Neural progenitor cell (in vitro differentiated cells): ENCODE measurements around the gene PARK7. TPM values are rescaled to one million over a fixed set of nuclear protein-coding genes. Genes with fewer than 3 reads are reported as not detected.

Experiments used
- DNase-seq: peaks from one replicate; pipeline ENCODE4 v3.0.0-alpha.2; 2016; ENCODE audit warnings: low spot score
- H2AFZ ChIP-seq: fragments of 200-600 bp; sonication (generic); replicated peaks from 2 replicates; pipeline ENCODE4 v1.6.1; 2016; ENCODE audit warnings: antibody characterized with exemption
- H3F3A ChIP-seq: fragments of 200-600 bp; sonication (generic); 2 replicates; pipeline ENCODE4 v1.6.1; 2016; ENCODE audit warnings: antibody characterized with exemption, low read depth
- H3K27ac ChIP-seq: fragments of 200-600 bp; sonication (generic); 2 replicates; pipeline ENCODE4 v1.5.1; 2016; ENCODE audit warnings: mild to moderate bottlenecking
- H3K27me3 ChIP-seq: fragments of 200-600 bp; sonication (generic); 2 replicates; pipeline ENCODE4 v1.6.1; 2016; ENCODE audit warnings: mild to moderate bottlenecking, moderate library complexity
- H3K36me3 ChIP-seq: fragments of 200-600 bp; sonication (generic); 2 replicates; pipeline ENCODE4 v1.5.1; 2016
- H3K4me1 ChIP-seq: fragments of 200-600 bp; sonication (generic); 2 replicates; pipeline ENCODE4 v1.6.1; 2016; ENCODE audit warnings: mixed run types
- H3K4me2 ChIP-seq: fragments of 200-600 bp; sonication (generic); 2 replicates; pipeline ENCODE4 v1.6.1; 2016
- H3K4me3 ChIP-seq: fragments of 200-600 bp; sonication (generic); 2 replicates; pipeline ENCODE4 v1.5.1; 2016
- H3K79me2 ChIP-seq: fragments of 200-600 bp; sonication (generic); 2 replicates; pipeline ENCODE4 v1.6.1; 2016; ENCODE audit warnings: low read depth
- H3K9ac ChIP-seq: fragments of 200-600 bp; sonication (generic); 2 replicates; pipeline ENCODE4 v1.6.1; 2016
- H3K9me3 ChIP-seq: fragments of 200-600 bp; sonication (generic); 2 replicates; pipeline ENCODE4 v1.5.1; 2016; ENCODE audit warnings: low read depth
- H4K20me1 ChIP-seq: fragments of 200-600 bp; sonication (generic); 2 replicates; pipeline ENCODE4 v1.6.1; 2016; ENCODE audit warnings: low read depth
- H3K27ac Mint-ChIP-seq: 3 replicates; pipeline ENCODE4 v1.8.0; 2021; ENCODE audit warnings: mixed read lengths
- H3K27me3 Mint-ChIP-seq: 2 replicates; pipeline ENCODE4 v1.8.0; 2022; ENCODE audit warnings: low read depth, mild to moderate bottlenecking, inconsistent platforms, moderate library complexity, mixed read lengths; ENCODE audit not compliant: insufficient read depth
- H3K36me3 Mint-ChIP-seq: 3 replicates; pipeline ENCODE4 v1.8.0; 2021; ENCODE audit warnings: mixed read lengths
- H3K4me1 Mint-ChIP-seq: 3 replicates; pipeline ENCODE4 v1.8.0; 2021; ENCODE audit warnings: mixed read lengths
- H3K4me3 Mint-ChIP-seq: 3 replicates; pipeline ENCODE4 v1.8.0; 2021; ENCODE audit warnings: mild to moderate bottlenecking, moderate library complexity, mixed read lengths
- H3K9me3 Mint-ChIP-seq: 3 replicates; pipeline ENCODE4 v1.8.0; 2020; ENCODE audit warnings: mixed read lengths
- CTCF ChIP-seq: fragments of 200-600 bp; sonication (generic); IDR thresholded peaks from 2 replicates; pipeline ENCODE4 v1.5.1; 2017; ENCODE audit warnings: antibody characterized with exemption, mild to moderate bottlenecking
- EZH2 ChIP-seq: fragments of 200-600 bp; sonication (generic); IDR thresholded peaks from 2 replicates; pipeline ENCODE4 v1.6.1; 2017; ENCODE audit warnings: antibody characterized with exemption, mild to moderate bottlenecking, moderate library complexity
- EZH2phosphoT487 ChIP-seq: fragments of 200-600 bp; sonication (generic); IDR thresholded peaks from 2 replicates; pipeline ENCODE4 v1.6.1; 2017; ENCODE audit warnings: antibody characterized with exemption
- total RNA-seq: library from RNA; depleted of rRNA; stranded (reverse); fragments of >200 nt; gene quantifications from 2 replicates; pipeline ENCODE4 v1.2.3, GENCODE V29; 2015; ENCODE audit warnings: low replicate concordance

The PARK7 gene
- total RNA-seq, 1 donor from 2014 or later, result 214 TPM

- Mint-ChIP-seq H3K27ac (no peak overlapping the region), H3K4me1 (peaks cover 14% of the 10 kb centered on the region), H3K36me3 (peaks cover 5% of the 10 kb centered on the region), H3K9me3 (no peaks in the 10 kb centered on the region), H3K27me3 (no peaks in the 10 kb centered on the region), H3K4me3 (no peak overlapping the region)
- no peak overlapping the region for H2AFZ ChIP-seq
- no peak overlapping the region for H3K4me3 ChIP-seq
- no peak overlapping the region for H3K9ac ChIP-seq
- DNase-seq, result no peak
- no peak overlapping the region for H3K27ac ChIP-seq
- no peaks in the 10 kb centered on the region for H3K9me3 ChIP-seq
- H3K79me2 ChIP-seq, result no peaks in the 10 kb centered on the region
- H3K4me2 ChIP-seq, result peak overlapping the region; percentile 7
- H3K36me3 ChIP-seq, result no peaks in the 10 kb centered on the region
- no peaks in the 10 kb centered on the region for H3F3A ChIP-seq
- no peaks in the 10 kb centered on the region for H3K27me3 ChIP-seq
- TF ChIP-seq EZH2phosphoT487 (no peak), EZH2 (no peak), CTCF (no peak)
- H4K20me1 ChIP-seq, result no peaks in the 10 kb centered on the region
- peaks cover 12% of the 10 kb centered on the region for H3K4me1 ChIP-seq
Observed at GRCh38 chr1:8004803-8005573, 43.5 kb downstream of the PARK7 start.

GRCh38 chr1:8006037-8006963 is 44.8 kb downstream of the PARK7 start:
- Histone ChIP-seq H3F3A (no peaks in the 10 kb centered on the region), H3K4me2 (no peak overlapping the region), H3K27me3 (no peaks in the 10 kb centered on the region), H4K20me1 (no peaks in the 10 kb centered on the region), H3K4me3 (no peak overlapping the region), H3K4me1 (peaks cover 12% of the 10 kb centered on the region), H3K9me3 (no peaks in the 10 kb centered on the region), H2AFZ (no peak overlapping the region), H3K9ac (no peak overlapping the region), H3K36me3 (no peaks in the 10 kb centered on the region), H3K27ac (no peak overlapping the region), H3K79me2 (no peaks in the 10 kb centered on the region)
- Mint-ChIP-seq H3K36me3 (peaks cover 5% of the 10 kb centered on the region), H3K4me1 (peaks cover 14% of the 10 kb centered on the region), H3K9me3 (no peaks in the 10 kb centered on the region), H3K4me3 (no peak overlapping the region), H3K27ac (no peak overlapping the region), H3K27me3 (no peaks in the 10 kb centered on the region)
- TF ChIP-seq EZH2phosphoT487 (no peak), CTCF (no peak), EZH2 (no peak)
- no peak for DNase-seq

- Histone ChIP-seq H3K27ac (no peak overlapping the region), H3F3A (no peaks in the 10 kb centered on the region), H3K9me3 (no peaks in the 10 kb centered on the region), H3K27me3 (no peaks in the 10 kb centered on the region), H3K9ac (no peak overlapping the region), H3K4me3 (no peak overlapping the region), H3K4me1 (peaks cover 7% of the 10 kb centered on the region), H3K4me2 (no peak overlapping the region), H4K20me1 (no peaks in the 10 kb centered on the region), H3K79me2 (peaks cover 17% of the 10 kb centered on the region), H3K36me3 (peaks cover 6% of the 10 kb centered on the region), H2AFZ (no peak overlapping the region)
- Mint-ChIP-seq H3K9me3 (no peaks in the 10 kb centered on the region), H3K27me3 (no peaks in the 10 kb centered on the region), H3K4me3 (no peak overlapping the region), H3K36me3 (peaks cover 13% of the 10 kb centered on the region), H3K27ac (no peak overlapping the region), H3K4me1 (peaks cover 10% of the 10 kb centered on the region)
- no peak for TF ChIP-seq EZH2
- TF ChIP-seq CTCF, result no peak
- TF ChIP-seq EZH2phosphoT487, result no peak
- no peak for DNase-seq
Observed at GRCh38 chr1:8009043-8010002, 47.8 kb downstream of the PARK7 start.
